Measurements from ENCODE around the gene DNAH10. TPM values are rescaled to one million over a fixed set of nuclear protein-coding genes. Genes with fewer than 3 reads are reported as not detected.

The DNAH10 gene
- total RNA-seq, 6 experiments from 2014 or later = 0.19 to 1.1 (median 0.64) TPM

- H3K27me3 Mint-ChIP-seq (ENCODE audit: insufficient read depth) = peaks cover 28% of the 10 kb centered on the region
- no peaks in the 10 kb centered on the region for H3K36me3 Mint-ChIP-seq (ENCODE audit: low read depth)
- H3K9me3 Mint-ChIP-seq = peaks cover 6% of the 10 kb centered on the region
- no peak for TF ChIP-seq CTCF (IDR thresholded peaks at IDR 0.05)
- H3K4me3 Mint-ChIP-seq = no peak overlapping the region
- DNase-seq = no peak
- no peak overlapping the region for H3K27ac Mint-ChIP-seq
- H3K4me1 Mint-ChIP-seq (ENCODE audit: low read depth) = no peaks in the 10 kb centered on the region
These were observed 77.7 kb downstream of the DNAH10 start for GRCh38 chr12:123839826-123840225.

- no peak for TF ChIP-seq CTCF (IDR thresholded peaks at IDR 0.05)
- peaks cover 24% of the 10 kb centered on the region for H3K27me3 Mint-ChIP-seq (ENCODE audit: insufficient read depth)
- H3K4me1 Mint-ChIP-seq (ENCODE audit: low read depth) = no peaks in the 10 kb centered on the region
- H3K9me3 Mint-ChIP-seq = no peaks in the 10 kb centered on the region
- H3K27ac Mint-ChIP-seq = no peak overlapping the region
- H3K36me3 Mint-ChIP-seq (ENCODE audit: low read depth) = no peaks in the 10 kb centered on the region
- no peak for DNase-seq
- H3K4me3 Mint-ChIP-seq = no peak overlapping the region
These were observed 78.8 kb downstream of the DNAH10 start for GRCh38 chr12:123840765-123841425.

GRCh38 chr12:123843912-123844748 is 82.0 kb downstream of the DNAH10 start:
- H3K27ac Mint-ChIP-seq = no peak overlapping the region
- H3K9me3 Mint-ChIP-seq = no peaks in the 10 kb centered on the region
- peaks cover 17% of the 10 kb centered on the region for H3K27me3 Mint-ChIP-seq (ENCODE audit: insufficient read depth)
- no peaks in the 10 kb centered on the region for H3K4me1 Mint-ChIP-seq (ENCODE audit: low read depth)
- DNase-seq = no peak
- no peak overlapping the region for H3K4me3 Mint-ChIP-seq
- H3K36me3 Mint-ChIP-seq (ENCODE audit: low read depth) = no peaks in the 10 kb centered on the region
- no peak for TF ChIP-seq CTCF (IDR thresholded peaks at IDR 0.05)

- Mint-ChIP-seq H3K9me3 (no peaks in the 10 kb centered on the region), H3K4me1 (ENCODE audit: low read depth) (no peaks in the 10 kb centered on the region), H3K27me3 (ENCODE audit: insufficient read depth) (peaks cover 23% of the 10 kb centered on the region), H3K27ac (no peak overlapping the region), H3K4me3 (no peak overlapping the region), H3K36me3 (ENCODE audit: low read depth) (no peaks in the 10 kb centered on the region)
- DNase-seq = no peak
- TF ChIP-seq CTCF (IDR thresholded peaks at IDR 0.05) = no peak
These were observed 83.8 kb downstream of the DNAH10 start for GRCh38 chr12:123845881-123846280.

GRCh38 chr12:123846340-123846739 is 84.2 kb downstream of the DNAH10 start:
- no peaks in the 10 kb centered on the region for H3K36me3 Mint-ChIP-seq (ENCODE audit: low read depth)
- no peaks in the 10 kb centered on the region for H3K9me3 Mint-ChIP-seq
- H3K4me1 Mint-ChIP-seq (ENCODE audit: low read depth) = no peaks in the 10 kb centered on the region
- no peak overlapping the region for H3K27ac Mint-ChIP-seq
- no peak for DNase-seq
- no peak for TF ChIP-seq CTCF (IDR thresholded peaks at IDR 0.05)
- peaks cover 22% of the 10 kb centered on the region for H3K27me3 Mint-ChIP-seq (ENCODE audit: insufficient read depth)
- H3K4me3 Mint-ChIP-seq = no peak overlapping the region
